ENCODE measurements around the gene ISCA2. TPM values are rescaled to one million over a fixed set of nuclear protein-coding genes. Genes with fewer than 3 reads are reported as not detected.

ISCA2 gene
- total RNA-seq, 4 donors from 2014 or later: 24.6 to 54.9 (median 44.2) TPM

DNA sequence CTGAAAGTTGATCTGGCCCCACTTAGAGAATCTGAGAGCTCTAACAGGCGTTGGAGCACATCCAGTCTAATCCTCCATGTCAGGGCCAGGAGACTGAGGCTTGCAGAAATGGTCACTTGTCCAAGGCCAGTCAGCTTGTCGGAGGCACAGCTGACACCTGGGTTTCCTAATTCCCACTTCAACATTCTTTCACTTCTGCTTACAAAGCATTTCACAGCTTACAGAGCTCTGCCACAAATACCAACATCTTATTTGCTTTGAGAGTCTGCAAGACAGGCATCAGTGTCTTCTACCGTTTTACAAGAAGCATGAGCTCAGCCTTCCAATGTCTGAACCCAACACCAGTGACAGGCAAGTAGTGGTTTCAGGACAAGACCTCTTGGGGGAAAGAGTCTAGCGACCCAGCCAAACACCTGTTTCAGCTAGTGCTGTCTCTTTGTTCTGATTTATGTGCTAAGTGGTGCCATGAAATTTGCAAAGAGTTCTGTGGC is 31.8 kb downstream of the ISCA2 start:
- DNase-seq: peak; percentile 60 to 69
- Histone ChIP-seq H3K36me3 (no peaks in the 10 kb centered on the region), H3K27ac (peak overlapping the region; percentile 88 to 92 (median 91)), H3K9me3 (no peaks in the 10 kb centered on the region), H3K4me1 (peaks cover 35 to 41% of the 10 kb centered on the region in 2 donors), H3K27me3 (no peaks in the 10 kb centered on the region), H3K4me3 (replicated peaks in 1 of 3) (no peak overlapping the region)
- intact Hi-C loops (cut with DNase I): no loop called here
- TF ChIP-seq, protein P1, sequence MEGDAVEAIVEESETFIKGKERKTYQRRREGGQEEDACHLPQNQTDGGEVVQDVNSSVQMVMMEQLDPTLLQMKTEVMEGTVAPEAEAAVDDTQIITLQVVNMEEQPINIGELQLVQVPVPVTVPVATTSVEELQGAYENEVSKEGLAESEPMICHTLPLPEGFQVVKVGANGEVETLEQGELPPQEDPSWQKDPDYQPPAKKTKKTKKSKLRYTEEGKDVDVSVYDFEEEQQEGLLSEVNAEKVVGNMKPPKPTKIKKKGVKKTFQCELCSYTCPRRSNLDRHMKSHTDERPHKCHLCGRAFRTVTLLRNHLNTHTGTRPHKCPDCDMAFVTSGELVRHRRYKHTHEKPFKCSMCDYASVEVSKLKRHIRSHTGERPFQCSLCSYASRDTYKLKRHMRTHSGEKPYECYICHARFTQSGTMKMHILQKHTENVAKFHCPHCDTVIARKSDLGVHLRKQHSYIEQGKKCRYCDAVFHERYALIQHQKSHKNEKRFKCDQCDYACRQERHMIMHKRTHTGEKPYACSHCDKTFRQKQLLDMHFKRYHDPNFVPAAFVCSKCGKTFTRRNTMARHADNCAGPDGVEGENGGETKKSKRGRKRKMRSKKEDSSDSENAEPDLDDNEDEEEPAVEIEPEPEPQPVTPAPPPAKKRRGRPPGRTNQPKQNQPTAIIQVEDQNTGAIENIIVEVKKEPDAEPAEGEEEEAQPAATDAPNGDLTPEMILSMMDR (IDR thresholded peaks at IDR 0.05): no peak
- no peak for TF ChIP-seq POLR2A (IDR thresholded peaks at IDR 0.05)
- WGBS, 2 donors: 30 to 34% methylated on average over 4 of the region's 4 CpGs

DNA sequence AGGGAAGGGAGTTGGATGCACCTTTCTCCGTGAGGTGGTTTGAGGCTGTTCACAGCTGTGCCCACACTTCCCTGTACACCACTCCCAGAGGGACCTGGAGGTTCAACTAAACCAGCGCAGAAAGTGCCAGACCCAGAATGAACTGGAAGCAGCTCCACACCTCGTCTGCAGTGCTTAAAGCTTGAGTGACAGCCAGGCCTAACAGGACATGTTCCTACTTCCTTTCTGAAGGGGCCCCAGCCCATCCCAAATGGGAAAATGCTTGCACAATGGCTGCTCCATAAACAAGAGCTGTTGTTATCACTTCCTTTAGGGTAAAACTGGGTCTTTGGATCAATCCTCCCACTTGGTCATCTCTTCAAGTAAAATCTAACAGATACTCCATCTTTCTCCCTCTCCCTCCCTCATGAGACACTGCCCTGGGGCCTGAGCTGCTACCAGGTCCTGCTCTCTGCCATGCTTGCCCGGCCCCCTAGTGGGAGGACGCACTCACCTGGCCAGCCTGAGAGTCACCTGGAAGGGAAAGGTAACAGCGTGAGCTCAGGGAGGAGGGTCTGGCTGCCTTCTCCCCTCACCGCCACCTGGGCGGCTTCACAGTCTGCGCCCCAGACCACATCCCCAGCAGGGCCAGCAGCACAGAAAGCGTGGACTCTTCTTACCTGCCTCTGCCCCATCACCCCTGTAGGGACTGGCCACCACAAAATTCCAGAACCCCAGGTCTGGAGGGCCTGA is 33.5 kb downstream of the ISCA2 start:
- H3K36me3 ChIP-seq: no peaks in the 10 kb centered on the region
- intact Hi-C loops (cut with DNase I): no loop called here
- TF ChIP-seq, protein P1 (IDR thresholded peaks at IDR 0.05): peak in 1 of 6 experiments; percentile 10
- TF ChIP-seq POLR2A (IDR thresholded peaks at IDR 0.05): no peak
- DNase-seq: peak; percentile 24 to 29
- H3K27me3 ChIP-seq: no peaks in the 10 kb centered on the region
- no peaks in the 10 kb centered on the region for H3K9me3 ChIP-seq
- no peak overlapping the region for H3K4me3 ChIP-seq (replicated peaks in 1 of 3)
- H3K27ac ChIP-seq: peak overlapping the region; percentile 30 to 91 (median 37)
- WGBS, 2 donors: 82 to 85% methylated on average over 9 to 10 of the region's 10 CpGs
- H3K4me1 ChIP-seq: peaks cover 41 to 51% of the 10 kb centered on the region in 2 donors

DNA sequence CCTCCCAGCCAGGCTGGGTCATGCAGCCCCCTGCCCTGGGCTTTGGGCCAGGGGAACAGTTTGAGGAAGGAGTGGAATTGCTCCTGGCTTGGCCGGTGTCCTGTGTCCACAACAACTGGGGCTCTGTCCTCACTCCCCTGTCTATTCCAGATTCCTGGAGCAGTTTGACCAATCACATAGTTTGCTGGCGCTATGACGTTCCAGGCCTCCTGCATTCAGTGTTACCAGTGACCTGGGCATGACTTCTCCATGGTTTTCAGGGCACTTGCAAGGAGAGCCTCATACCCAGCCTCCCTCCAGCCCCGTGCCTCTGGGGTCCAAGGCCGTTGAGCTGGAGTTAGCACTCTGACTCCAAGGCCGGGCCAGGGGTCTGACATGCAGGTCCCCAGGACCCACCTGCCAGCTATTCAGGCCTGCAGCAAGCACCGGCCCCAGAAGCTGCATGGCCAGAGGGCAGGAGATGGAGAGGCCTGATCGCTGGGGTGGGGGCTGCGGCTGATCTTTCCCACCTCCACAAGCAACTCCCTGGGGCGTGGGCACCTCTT is 34.2 kb downstream of the ISCA2 start:
- Histone ChIP-seq H3K27me3 (no peaks in the 10 kb centered on the region), H3K9me3 (no peaks in the 10 kb centered on the region), H3K27ac (peak overlapping the region; percentile 17 to 91 (median 37)), H3K4me1 (peaks cover 43 to 58% of the 10 kb centered on the region in 2 donors), H3K36me3 (no peaks in the 10 kb centered on the region), H3K4me3 (replicated peaks in 1 of 3) (no peak overlapping the region)
- DNase-seq: no peak
- TF ChIP-seq, protein P1 (IDR thresholded peaks at IDR 0.05): no peak
- no peak for TF ChIP-seq POLR2A (IDR thresholded peaks at IDR 0.05)
- intact Hi-C loops (cut with DNase I): no loop called here
- WGBS, 2 donors: 85 to 89% methylated on average over 9 to 10 of the region's 10 CpGs

DNA sequence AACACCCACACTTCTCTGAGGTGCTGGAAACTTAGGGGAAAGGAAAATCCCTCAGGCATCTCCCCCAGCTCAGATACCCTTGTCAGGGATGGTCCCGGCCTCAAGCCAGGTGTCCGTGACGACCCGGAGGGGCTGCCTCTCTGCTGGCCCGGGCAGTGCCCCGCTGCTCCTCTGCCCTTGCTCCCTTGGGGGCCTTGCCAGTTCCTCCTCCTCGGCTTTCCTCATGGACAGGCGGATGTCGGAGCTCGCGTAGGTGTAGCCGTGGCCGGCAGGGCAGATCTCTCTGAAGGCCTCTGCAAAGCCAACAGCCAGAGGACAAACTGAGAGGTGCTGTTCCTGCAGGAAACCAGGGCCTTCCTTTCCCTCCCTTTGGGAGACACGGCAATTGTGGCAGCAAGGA is 34.8 kb downstream of the ISCA2 start:
- Histone ChIP-seq H3K27me3 (no peaks in the 10 kb centered on the region), H3K27ac (peak overlapping the region in 2 of 3 donors; percentile 17 to 36), H3K4me3 (replicated peaks in 1 of 3) (no peak overlapping the region), H3K4me1 (peaks cover 43 to 55% of the 10 kb centered on the region in 2 donors), H3K36me3 (no peaks in the 10 kb centered on the region), H3K9me3 (no peaks in the 10 kb centered on the region)
- 88 to 93% methylated on average over 14 of the region's 14 CpGs for WGBS, 2 donors
- intact Hi-C loops (cut with DNase I): no loop called here
- no peak for DNase-seq
- TF ChIP-seq, protein P1 (IDR thresholded peaks at IDR 0.05): no peak
- TF ChIP-seq POLR2A (IDR thresholded peaks at IDR 0.05): no peak

DNA sequence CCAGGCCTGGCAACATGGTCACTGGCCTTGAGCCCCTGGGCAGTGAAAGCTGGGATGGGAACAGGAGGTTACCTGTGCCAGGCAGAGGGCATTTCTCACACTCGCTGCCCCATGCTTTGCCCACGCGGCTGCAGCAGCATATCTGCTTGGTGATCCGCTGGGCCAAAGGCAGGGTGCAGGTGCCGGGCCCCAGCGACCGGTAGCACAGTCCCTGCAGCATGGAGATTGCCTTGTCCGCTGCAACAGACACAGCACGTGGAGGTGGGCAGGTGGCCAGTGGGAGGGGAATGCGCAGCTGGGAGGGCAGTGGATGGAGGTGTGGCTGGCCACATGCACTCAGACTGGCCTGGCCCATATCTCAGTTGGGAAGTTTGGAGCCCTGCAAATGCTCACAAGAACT is 35.3 kb downstream of the ISCA2 start:
- Histone ChIP-seq H3K4me1 (peaks cover 40 to 50% of the 10 kb centered on the region in 2 donors), H3K9me3 (no peaks in the 10 kb centered on the region), H3K4me3 (replicated peaks in 1 of 3) (no peak overlapping the region), H3K27me3 (no peaks in the 10 kb centered on the region), H3K27ac (peak overlapping the region in 1 of 3 donors; percentile 36), H3K36me3 (no peaks in the 10 kb centered on the region)
- TF ChIP-seq POLR2A (IDR thresholded peaks at IDR 0.05): no peak
- TF ChIP-seq, protein P1 (IDR thresholded peaks at IDR 0.05): no peak
- intact Hi-C loops (cut with DNase I): no loop called here
- WGBS, 2 donors: 93 to 95% methylated on average over 7 to 10 of the region's 10 CpGs
- no peak for DNase-seq

Data from thyroid gland (tissue), 4 donors.